A549 (cell line): ENCODE data around the gene ZNF33A. TPM values are rescaled to one million over a fixed set of nuclear protein-coding genes. Genes with fewer than 3 reads are reported as not detected.

ENCODE experiments used
- ATAC-seq, 2 experiments: fragments of 200-7000 bp in 1 of 2; fragments of >200 bp in 1 of 2; cut with Nextera tagmentation in 1 of 2; cut with Tn5 transposase in 1 of 2; 3 replicates each; pipeline versions ENCODE4 v1.8.0 to v1.9.1; 2018 to 2020; ENCODE audit warnings: mild to moderate bottlenecking in 1 of 2, moderate library complexity in 1 of 2
- CTCF ChIA-PET: fragments of 300-600 bp; sonication (Branson Sonifier 250); formaldehyde crosslinking; extraction: SDS; loops from one replicate; lab custom pipeline; 2021; ENCODE audit warnings: antibody characterized with exemption, inconsistent platforms; lab: Yijun Ruan, JAX
- POLR2A ChIA-PET: fragments of 350-600 bp; formaldehyde crosslinking; extraction: SDS; loops from one replicate; lab custom pipeline; 2021; ENCODE audit warnings: antibody characterized with exemption, inconsistent platforms; lab: Yijun Ruan, JAX
- DNase-seq, 2 experiments: peaks; one replicate each; pipeline versions ENCODE4 v3.0.0 to v3.0.0-alpha.2; 2011 to 2016; ENCODE audit warnings: low read depth in 1 of 2, low spot score in 1 of 2
- FAIRE-seq: peaks from 2 replicates; lab custom pipeline; 2011; peaks lifted over from hg19 to GRCh38; lab: Jason Lieb, UNC
- H3K27ac ChIP-seq, 2 experiments: fragments of >200 bp; sonication (Bioruptor Twin); formaldehyde crosslinking; 3 replicates each; pipeline ENCODE4 v1.5.1; 2016 to 2017
- H3K4me1 ChIP-seq: fragments of >200 bp; sonication (Bioruptor Twin); formaldehyde crosslinking; 3 replicates; pipeline ENCODE4 v1.6.1; 2016
- H3K4me2 ChIP-seq: fragments of >200 bp; sonication (Bioruptor Twin); formaldehyde crosslinking; 3 replicates; pipeline ENCODE4 v1.6.1; 2016
- H3K4me3 ChIP-seq: fragments of >200 bp; sonication (Bioruptor Twin); formaldehyde crosslinking; 3 replicates; pipeline ENCODE4 v1.5.1; 2016
- H3K9me3 ChIP-seq: fragments of >200 bp; sonication (Bioruptor Twin); formaldehyde crosslinking; 3 replicates; pipeline ENCODE4 v1.6.1; 2016
- BHLHE40 ChIP-seq: IDR thresholded peaks from 2 replicates; pipeline ENCODE4 v1.6.1; 2012; ENCODE audit warnings: low read depth, low read length, inconsistent platforms
- CBX2 ChIP-seq: fragments of 200-600 bp; sonication (generic); IDR thresholded peaks from 2 replicates; pipeline ENCODE4 v1.6.1; 2016; ENCODE audit warnings: low read depth, mild to moderate bottlenecking, borderline replicate concordance
- CHD2 ChIP-seq: fragments of 150-350 bp; IDR thresholded peaks from 2 replicates; pipeline ENCODE4 v1.6.1; 2014; ENCODE audit warnings: low read length; ENCODE audit not compliant: partially characterized antibody
- HOXB13 ChIP-seq: fragments of 250-450 bp; sonication (Bioruptor Pico); IDR thresholded peaks from 2 replicates; pipeline ENCODE4 v1.5.0; 2020; ENCODE audit warnings: low read depth, mild to moderate bottlenecking, moderate library complexity
- HOXB5 ChIP-seq: fragments of 250-450 bp; sonication (Bioruptor Pico); IDR thresholded peaks from 2 replicates; pipeline ENCODE4 v1.5.0; 2020; ENCODE audit warnings: mild to moderate bottlenecking, moderate library complexity
- JUNB ChIP-seq: fragments of >200 bp; sonication (Bioruptor Twin); formaldehyde crosslinking; IDR thresholded peaks from 2 replicates; pipeline ENCODE4 v1.6.1; 2016
- MYC ChIP-seq: IDR thresholded peaks from 2 replicates; pipeline ENCODE4 v1.6.1; 2012; ENCODE audit warnings: mild to moderate bottlenecking, inconsistent platforms, low read length, improper control_type of control experiment, borderline replicate concordance
- RAD21 ChIP-seq, 2 experiments: fragments of >200 bp in 1 of 2; sonication (Bioruptor Twin) in 1 of 2; formaldehyde crosslinking in 1 of 2; IDR thresholded peaks in 1 of 2; conservative IDR thresholded peaks in 1 of 2; 2 replicates in 1 of 2; 3 replicates in 1 of 2; pipeline ENCODE4 v1.6.1; 2012 to 2018; ENCODE audit warnings: inconsistent platforms in 1 of 2
- ZNF302 ChIP-seq: fragments of 250-450 bp; sonication (Bioruptor Pico); IDR thresholded peaks from 2 replicates; pipeline ENCODE4 v1.9.0; 2021; ENCODE audit warnings: inconsistent platforms, mild to moderate bottlenecking, moderate library complexity
- WGBS: methylation state at CpG from one replicate; pipeline ENCODE4 v1.1.6; 2017; ENCODE audit errors: missing lambda C conversion rate; 5-methylcytosine and 5-hydroxymethylcytosine counted together
- polyA plus RNA-seq, 4 experiments: library from polyadenylated mRNA; depleted of rRNA in 3 of 4; stranded (reverse); fragments of >200 nt; fragmentation: RNase III in 1 of 4; extraction: RNeasy Plus Mini Kit Qiagen cat#74134 plus additional on column Dnase treatment in 1 of 4; gene quantifications; 2 replicates in 3 of 4; 3 replicates in 1 of 4; pipeline ENCODE4 v1.2.3, GENCODE V29; 2011 to 2017
- small RNA-seq, 6 experiments: library from RNA; depleted of rRNA; stranded (forward); fragments of <200 nt; gene quantifications; one replicate each; pipeline ENCODE3, GENCODE V24; 2012
- TF ChIP-seq, protein P1 (sequence below): fragments of 450-650 bp; IDR thresholded peaks from 2 replicates; pipeline ENCODE4 v1.6.1; 2014; ENCODE audit warnings: antibody characterized with exemption

The ZNF33A gene
- polyA plus RNA-seq, 2 of the 4 experiments (the other 2 are of a cell fraction): 15.6 to 18.7 TPM

DNA sequence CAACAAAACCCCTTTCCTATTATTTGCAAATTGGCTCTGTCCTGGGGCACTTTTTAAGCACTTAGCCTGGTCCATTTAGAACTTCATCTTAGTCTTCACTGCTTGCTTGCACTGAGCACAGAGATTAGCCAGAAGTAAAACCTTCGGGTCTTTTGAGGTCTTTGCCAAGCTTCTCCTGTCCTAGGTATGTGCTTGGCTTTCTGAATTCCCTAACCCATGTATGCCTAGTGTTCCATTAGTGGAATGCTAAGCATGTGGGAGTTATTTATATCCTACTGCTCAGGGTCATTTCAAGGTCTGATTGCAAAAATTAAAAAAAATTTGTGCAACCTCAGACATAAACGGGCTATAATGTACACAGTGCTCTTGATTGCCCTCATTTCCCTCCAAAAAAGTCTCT, 101.7 kb downstream of the ZNF33A start:
- WGBS: 93% methylated on average over 2 of the region's 2 CpGs
- H3K27ac ChIP-seq: no peak overlapping the region
- no peaks in the 10 kb centered on the region for H3K4me1 ChIP-seq
- H3K4me3 ChIP-seq: no peak overlapping the region
- TF ChIP-seq HOXB13 (CRISPR knock-in tag): no peak
- TF ChIP-seq BHLHE40: no peak
- no peak for TF ChIP-seq ZNF302 (CRISPR knock-in tag)
- TF ChIP-seq, protein P1, sequence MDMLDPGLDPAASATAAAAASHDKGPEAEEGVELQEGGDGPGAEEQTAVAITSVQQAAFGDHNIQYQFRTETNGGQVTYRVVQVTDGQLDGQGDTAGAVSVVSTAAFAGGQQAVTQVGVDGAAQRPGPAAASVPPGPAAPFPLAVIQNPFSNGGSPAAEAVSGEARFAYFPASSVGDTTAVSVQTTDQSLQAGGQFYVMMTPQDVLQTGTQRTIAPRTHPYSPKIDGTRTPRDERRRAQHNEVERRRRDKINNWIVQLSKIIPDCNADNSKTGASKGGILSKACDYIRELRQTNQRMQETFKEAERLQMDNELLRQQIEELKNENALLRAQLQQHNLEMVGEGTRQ: no peak
- no peak for TF ChIP-seq JUNB
- TF ChIP-seq CHD2: no peak
- no peak for TF ChIP-seq CBX2
- TF ChIP-seq MYC: no peak
- no peak for TF ChIP-seq RAD21 (conservative IDR thresholded peaks at IDR 0.05 in 1 of 2, IDR thresholded peaks at IDR 0.05 in 1 of 2)
- no peak for TF ChIP-seq HOXB5 (CRISPR knock-in tag)
- ATAC-seq (no peak), FAIRE-seq (no peak), DNase-seq (no peak)
- CTCF ChIA-PET: no interaction called here
- POLR2A ChIA-PET: no interaction called here
- peaks cover 80% of the 10 kb centered on the region for H3K9me3 ChIP-seq
- H3K4me2 ChIP-seq: no peak overlapping the region

Small RNA genes within 50 kb of the gene (small RNA-seq; reads per million reads assigned to genes)
- gene AL161931.1: 0 to 0.08 (median 0) reads per million in 6 experiments
- 0 reads per million in 6 experiments for gene FXYD6P2
- 0 reads per million in 6 experiments for gene RF00019
- 0 reads per million in 6 experiments for gene RNU6-795P

Other genes starting within 250 kb of the ZNF33A start
- gene ZNF248, start 153.1 kb upstream of the ZNF33A start, polyA plus RNA-seq (2011; rRNA removed): 13.2 and 13.6 TPM in 2 replicates
- 6.2 to 7.1 TPM (median 6.9 TPM) in 3 replicates for gene ZNF248, start 153.1 kb upstream of the ZNF33A start, polyA plus RNA-seq (2017; fragmentation: RNase III; extraction: RNeasy Plus Mini Kit Qiagen cat#74134 plus additional on column Dnase treatment)
- 6.5 and 7.3 TPM in 2 replicates for gene ZNF25, start 34.0 kb upstream of the ZNF33A start, polyA plus RNA-seq (2011; rRNA removed)
- gene ZNF25, start 34.0 kb upstream of the ZNF33A start, polyA plus RNA-seq (2017; fragmentation: RNase III; extraction: RNeasy Plus Mini Kit Qiagen cat#74134 plus additional on column Dnase treatment): 2.7 to 2.9 TPM (median 2.7 TPM) in 3 replicates
- 12.0 and 14.1 TPM in 2 replicates for gene ZNF37A, start 83.7 kb downstream of the ZNF33A start, polyA plus RNA-seq (2011; rRNA removed)
- 7.3 to 7.8 TPM (median 7.3 TPM) in 3 replicates for gene ZNF37A, start 83.7 kb downstream of the ZNF33A start, polyA plus RNA-seq (2017; fragmentation: RNase III; extraction: RNeasy Plus Mini Kit Qiagen cat#74134 plus additional on column Dnase treatment)